A549 (cell line): ENCODE results near the gene ST14. TPM values are rescaled to one million over a fixed set of nuclear protein-coding genes. Genes with fewer than 3 reads are reported as not detected.

Experiments used
- ATAC-seq, 2 experiments: fragments of 200-7000 bp in 1 of 2; fragments of >200 bp in 1 of 2; cut with Nextera tagmentation in 1 of 2; cut with Tn5 transposase in 1 of 2; 3 replicates each; pipeline versions ENCODE4 v1.8.0 to v1.9.1; 2018 to 2020; ENCODE audit warnings: mild to moderate bottlenecking in 1 of 2, moderate library complexity in 1 of 2
- CTCF ChIA-PET: fragments of 300-600 bp; sonication (Branson Sonifier 250); formaldehyde crosslinking; extraction: SDS; loops from one replicate; lab custom pipeline; 2021; ENCODE audit warnings: antibody characterized with exemption, inconsistent platforms; lab: Yijun Ruan, JAX
- POLR2A ChIA-PET: fragments of 350-600 bp; formaldehyde crosslinking; extraction: SDS; loops from one replicate; lab custom pipeline; 2021; ENCODE audit warnings: antibody characterized with exemption, inconsistent platforms; lab: Yijun Ruan, JAX
- DNase-seq, 2 experiments: peaks; one replicate each; pipeline versions ENCODE4 v3.0.0 to v3.0.0-alpha.2; 2011 to 2016; ENCODE audit warnings: low read depth in 1 of 2, low spot score in 1 of 2
- FAIRE-seq: peaks from 2 replicates; lab custom pipeline; 2011; peaks lifted over from hg19 to GRCh38; lab: Jason Lieb, UNC
- H3K27ac ChIP-seq, 2 experiments: fragments of >200 bp; sonication (Bioruptor Twin); formaldehyde crosslinking; 3 replicates each; pipeline ENCODE4 v1.5.1; 2016 to 2017
- H3K4me1 ChIP-seq: fragments of >200 bp; sonication (Bioruptor Twin); formaldehyde crosslinking; 3 replicates; pipeline ENCODE4 v1.6.1; 2016
- H3K4me2 ChIP-seq: fragments of >200 bp; sonication (Bioruptor Twin); formaldehyde crosslinking; 3 replicates; pipeline ENCODE4 v1.6.1; 2016
- H3K4me3 ChIP-seq: fragments of >200 bp; sonication (Bioruptor Twin); formaldehyde crosslinking; 3 replicates; pipeline ENCODE4 v1.5.1; 2016
- H3K9me3 ChIP-seq: fragments of >200 bp; sonication (Bioruptor Twin); formaldehyde crosslinking; 3 replicates; pipeline ENCODE4 v1.6.1; 2016
- BCL3 ChIP-seq: fragments of >200 bp; sonication (Bioruptor Twin); formaldehyde crosslinking; IDR thresholded peaks from 3 replicates; pipeline ENCODE4 v1.6.1; 2016
- BHLHE40 ChIP-seq: IDR thresholded peaks from 2 replicates; pipeline ENCODE4 v1.6.1; 2012; ENCODE audit warnings: low read depth, low read length, inconsistent platforms
- CBX2 ChIP-seq: fragments of 200-600 bp; sonication (generic); IDR thresholded peaks from 2 replicates; pipeline ENCODE4 v1.6.1; 2016; ENCODE audit warnings: low read depth, mild to moderate bottlenecking, borderline replicate concordance
- CBX8 ChIP-seq: fragments of 200-600 bp; sonication (generic); IDR thresholded peaks from 2 replicates; pipeline ENCODE4 v1.6.1; 2016
- CEBPB ChIP-seq, 2 experiments: fragments of >200 bp in 1 of 2; sonication (Bioruptor Twin) in 1 of 2; formaldehyde crosslinking in 1 of 2; IDR thresholded peaks; 2 replicates each; pipeline ENCODE4 v1.6.1; 2012 to 2016
- E2F6 ChIP-seq: IDR thresholded peaks from 2 replicates; pipeline ENCODE4 v1.6.1; 2012; ENCODE audit warnings: low read depth, borderline replicate concordance
- EHMT2 ChIP-seq: fragments of 200-600 bp; sonication (generic); IDR thresholded peaks from 2 replicates; pipeline ENCODE4 v1.6.1; 2016; ENCODE audit warnings: antibody characterized with exemption, low read depth, mild to moderate bottlenecking, moderate library complexity
- ELK1 ChIP-seq: fragments of 150-350 bp; IDR thresholded peaks from 2 replicates; pipeline ENCODE4 v1.6.1; 2014; ENCODE audit warnings: low read depth, mild to moderate bottlenecking, low read length
- FOSB ChIP-seq: fragments of 250-450 bp; sonication (Bioruptor Pico); IDR thresholded peaks from 2 replicates; pipeline ENCODE4 v1.5.0; 2020; ENCODE audit warnings: mild to moderate bottlenecking, moderate library complexity
- HEYL ChIP-seq: fragments of 250-450 bp; sonication (Bioruptor Pico); IDR thresholded peaks from 2 replicates; pipeline ENCODE4 v1.8.0; 2021; ENCODE audit warnings: mild to moderate bottlenecking, moderate library complexity
- HMGXB4 ChIP-seq: fragments of 250-450 bp; sonication (Bioruptor Pico); IDR thresholded peaks from 2 replicates; pipeline ENCODE4 v1.5.0; 2021; ENCODE audit warnings: mild to moderate bottlenecking, moderate library complexity, borderline replicate concordance
- JUN ChIP-seq, 2 experiments: fragments of >200 bp; sonication (Bioruptor Twin); formaldehyde crosslinking; IDR thresholded peaks; 2 replicates in 1 of 2; 3 replicates in 1 of 2; pipeline ENCODE4 v1.6.1; 2016 to 2017
- KDM1A ChIP-seq: fragments of 200-600 bp; sonication (generic); IDR thresholded peaks from 2 replicates; pipeline ENCODE4 v1.6.1; 2016; ENCODE audit warnings: low read depth, mild to moderate bottlenecking
- MAFK ChIP-seq: fragments of 450-650 bp; IDR thresholded peaks from 2 replicates; pipeline ENCODE4 v1.6.1; 2014; ENCODE audit not compliant: partially characterized antibody
- MAX ChIP-seq: IDR thresholded peaks from 2 replicates; pipeline ENCODE4 v1.6.1; 2012
- MYC ChIP-seq: IDR thresholded peaks from 2 replicates; pipeline ENCODE4 v1.6.1; 2012; ENCODE audit warnings: mild to moderate bottlenecking, inconsistent platforms, low read length, improper control_type of control experiment, borderline replicate concordance
- NFE2L2 ChIP-seq: fragments of 150-350 bp; conservative IDR thresholded peaks from 2 replicates; pipeline ENCODE4 v1.6.1; 2014; ENCODE audit warnings: low read length
- RFX5 ChIP-seq: fragments of 450-650 bp; IDR thresholded peaks from 2 replicates; pipeline ENCODE4 v1.7.1; 2014; ENCODE audit warnings: antibody characterized with exemption, mild to moderate bottlenecking, moderate library complexity
- SREBF2 ChIP-seq: fragments of 450-650 bp; IDR thresholded peaks from 2 replicates; pipeline ENCODE4 v1.6.1; 2014; ENCODE audit warnings: mild to moderate bottlenecking, moderate library complexity
- TP53 ChIP-seq: fragments of 250-450 bp; sonication (Bioruptor Pico); IDR thresholded peaks from 2 replicates; pipeline ENCODE4 v1.5.0; 2021; ENCODE audit warnings: mild to moderate bottlenecking, moderate library complexity
- ZSCAN20 ChIP-seq: fragments of 250-450 bp; sonication (Bioruptor Pico); IDR thresholded peaks from 2 replicates; pipeline ENCODE4 v1.8.0; 2022; ENCODE audit warnings: mild to moderate bottlenecking, moderate library complexity
- WGBS: methylation state at CpG from one replicate; pipeline ENCODE4 v1.1.6; 2017; ENCODE audit errors: missing lambda C conversion rate; 5-methylcytosine and 5-hydroxymethylcytosine counted together
- polyA plus RNA-seq, 4 experiments: library from polyadenylated mRNA; depleted of rRNA in 3 of 4; stranded (reverse); fragments of >200 nt; fragmentation: RNase III in 1 of 4; extraction: RNeasy Plus Mini Kit Qiagen cat#74134 plus additional on column Dnase treatment in 1 of 4; gene quantifications; 2 replicates in 3 of 4; 3 replicates in 1 of 4; pipeline ENCODE4 v1.2.3, GENCODE V29; 2011 to 2017

Gene ST14
- polyA plus RNA-seq, 2 of the 4 experiments (the other 2 are of a cell fraction): 0.05 to 0.17 TPM

GRCh38 chr11:130161441-130162145 is 2.0 kb downstream of the ST14 start:
- H3K4me2 ChIP-seq: no peak overlapping the region
- ChIA-PET CTCF (no interaction called here), POLR2A (no interaction called here)
- ATAC-seq (no peak), FAIRE-seq (no peak), DNase-seq (no peak)
- peaks cover 21% of the 10 kb centered on the region for H3K4me1 ChIP-seq
- no peak overlapping the region for H3K4me3 ChIP-seq
- no peaks in the 10 kb centered on the region for H3K9me3 ChIP-seq
- 0 out of 6 replicates have a peak overlapping the region, but pooled peaks of 1 of the 2 experiments have one; percentile 24 for H3K27ac ChIP-seq
- TF ChIP-seq HMGXB4 (CRISPR knock-in tag) (no peak), CBX8 (no peak), TP53 (CRISPR knock-in tag) (no peak), EHMT2 (no peak), MYC (no peak), NFE2L2 (no peak)
- TF ChIP-seq, all 56 proteins: peak for 0
- 77% methylated on average over 9 of the region's 11 CpGs for WGBS

- H3K4me1 ChIP-seq: peaks cover 24% of the 10 kb centered on the region
- no peak overlapping the region for H3K4me2 ChIP-seq
- CTCF ChIA-PET: no interaction called here
- H3K27ac ChIP-seq: no peak overlapping the region; a peak in 1 of 6 replicates
- TF ChIP-seq TP53 (CRISPR knock-in tag) (no peak), HEYL (no peak), RFX5 (no peak), FOSB (no peak), EHMT2 (no peak), MAFK (peak; percentile 28), NFE2L2 (no peak), CBX2 (no peak)
- TF ChIP-seq, all 56 proteins: peak for 1
- ATAC-seq (no peak), DNase-seq (no peak), FAIRE-seq (no peak)
- Histone ChIP-seq H3K9me3 (no peaks in the 10 kb centered on the region), H3K4me3 (no peak overlapping the region)
- POLR2A ChIA-PET: no interaction called here
- WGBS: 88% methylated on average over 5 of the region's 5 CpGs
These were observed 3.2 kb downstream of the ST14 start for GRCh38 chr11:130162733-130163132.

- DNase-seq (peak in 1 of 2 experiments; percentile 19), ATAC-seq (peak in 1 of 2 experiments; percentile 44; a peak in 3 of 6 replicates), FAIRE-seq (no peak)
- H3K4me2 ChIP-seq: peak overlapping the region; percentile 53
- no peak overlapping the region for H3K4me3 ChIP-seq
- ChIA-PET POLR2A (interaction anchor here (0.5 to 0.6 kb wide), 1 partner anchor 161 kb away, joined by 3 read pairs; the partner anchor contains the start of gene PRDM10), CTCF (interaction anchor here (0.6 to 1.5 kb wide), 3 partner anchors 19 to 305 kb away, joined by 3 to 4 read pairs (median 3); no protein-coding TSS in a partner anchor)
- no peaks in the 10 kb centered on the region for H3K9me3 ChIP-seq
- peaks cover 24% of the 10 kb centered on the region for H3K4me1 ChIP-seq
- H3K27ac ChIP-seq: peak overlapping the region; percentile 52 to 73; a peak in 4 of 6 replicates
- TF ChIP-seq ZSCAN20 (CRISPR knock-in tag) (no peak), MAX (0 out of 2 replicates have a peak, but pooled peaks have one; percentile 20)
- WGBS: 26% methylated on average over 12 of the region's 13 CpGs
These were observed 4.0 kb downstream of the ST14 start for GRCh38 chr11:130163346-130164220.

GRCh38 chr11:130164221-130164570 is 4.6 kb downstream of the ST14 start:
- no peak overlapping the region for H3K4me3 ChIP-seq
- 79% methylated on average over 2 of the region's 2 CpGs for WGBS
- H3K4me2 ChIP-seq: peak overlapping the region; percentile 53
- ChIA-PET POLR2A (interaction anchor here (0.6 kb wide), 1 partner anchor 162 kb away, joined by 3 read pairs; the partner anchor contains the start of gene PRDM10), CTCF (interaction anchor here (1.1 to 2.2 kb wide), 3 partner anchors 18 to 20 kb away, joined by 3 to 5 read pairs (median 4); no protein-coding TSS in a partner anchor)
- DNase-seq (no peak), FAIRE-seq (no peak), ATAC-seq (no peak)
- H3K4me1 ChIP-seq: peaks cover 24% of the 10 kb centered on the region
- peak overlapping the region; percentile 52 to 73; a peak in 4 of 6 replicates for H3K27ac ChIP-seq
- no peaks in the 10 kb centered on the region for H3K9me3 ChIP-seq
- TF ChIP-seq BHLHE40 (no peak), E2F6 (no peak), CBX2 (no peak), ELK1 (no peak), MAFK (no peak), CEBPB (IDR thresholded peaks at IDR 0.05) (no peak), JUN (IDR thresholded peaks at IDR 0.05) (no peak), TP53 (CRISPR knock-in tag) (no peak), CBX8 (no peak), SREBF2 (no peak), KDM1A (no peak), BCL3 (no peak), HEYL (no peak)
